ENCODE measurements around the gene USP10. TPM values are rescaled to one million over a fixed set of nuclear protein-coding genes. Genes with fewer than 3 reads are reported as not detected.

USP10 gene
- total RNA-seq, 1 experiment from 2014 or later, result 203 TPM

- Histone ChIP-seq H2BK120ac (ENCODE audit: low read depth, low read length, poor library complexity, severe bottlenecking) (no peak overlapping the region), H3K18ac (ENCODE audit: insufficient read length, low read depth, low read length) (no peak overlapping the region), H3K4me2 (ENCODE audit: insufficient read depth, insufficient read length, low read length) (no peak overlapping the region), H3K23ac (ENCODE audit: insufficient read length, low read depth, low read length) (no peak overlapping the region), H3K56ac (ENCODE audit: insufficient read length, low read depth, low read length) (no peak overlapping the region), H3K79me1 (ENCODE audit: insufficient read depth, low read depth, low read length, poor library complexity, severe bottlenecking) (no peaks in the 10 kb centered on the region), H4K91ac (ENCODE audit: insufficient read length, low read depth, low read length) (no peak overlapping the region), H4K5ac (ENCODE audit: insufficient read length, low read depth, low read length) (no peak overlapping the region), H3K79me2 (ENCODE audit: insufficient read depth, low read length) (peaks cover 24% of the 10 kb centered on the region; the same call in 1 of the 2 replicates), H3K14ac (ENCODE audit: insufficient read depth, low read length) (no peak overlapping the region), H3K23me2 (ENCODE audit: insufficient read length, low read depth, low read length, poor library complexity, severe bottlenecking) (no peaks in the 10 kb centered on the region), H2BK15ac (ENCODE audit: low read depth, low read length) (no peak overlapping the region), H3K9ac (ENCODE audit: extremely low read depth, insufficient read length, low read length) (no peak overlapping the region), H2BK5ac (ENCODE audit: insufficient read length, low read length) (no peak overlapping the region), H3T11ph (ENCODE audit: low read length) (no peak overlapping the region), H2AK5ac (ENCODE audit: insufficient read length, low read length) (no peak overlapping the region), H3K27me3 (ENCODE audit: insufficient read depth, low read length) (no peaks in the 10 kb centered on the region), H3K27ac (ENCODE audit: insufficient read length, low read depth, low read length) (no peak overlapping the region), H3K4ac (ENCODE audit: low read depth, low read length) (no peak overlapping the region), H3K4me1 (ENCODE audit: insufficient read depth, low read length) (no peaks in the 10 kb centered on the region; the same call in 1 of the 2 replicates), H4K8ac (replicated peaks; ENCODE audit: insufficient read length, low read depth, low read length) (no peak overlapping the region), H2AFZ (ENCODE audit: low read length) (no peak overlapping the region), H4K20me1 (ENCODE audit: control insufficient read depth, insufficient read depth, insufficient read length) (no peaks in the 10 kb centered on the region), H2BK20ac (ENCODE audit: low read depth, low read length, poor library complexity, severe bottlenecking) (no peak overlapping the region), H3K9me3 (ENCODE audit: control insufficient read depth, low read depth, low read length) (no peaks in the 10 kb centered on the region), H2BK12ac (ENCODE audit: insufficient read length, low read depth, low read length) (no peak overlapping the region)
- no peak overlapping the region for H3K4me3 Mint-ChIP-seq
- TF ChIP-seq CTCF (conservative IDR thresholded peaks at IDR 0.05), result no peak
- no peaks in the 10 kb centered on the region for H3K9me3 Mint-ChIP-seq
- H3K4me1 Mint-ChIP-seq, result peaks cover 17 to 21% of the 10 kb centered on the region in 2 experiments
- H3K27ac Mint-ChIP-seq, result peak overlapping the region in 2 of 3 experiments; percentile 0 to 31; a peak in 3 of 7 replicates
- no peak for DNase-seq
- WGBS (ENCODE audit: extremely low coverage, insufficient read length, low lambda C conversion rate), result no CpG with 5 or more reads among the region's 14 CpGs
- H3K27me3 Mint-ChIP-seq (ENCODE audit: low read depth), result no peaks in the 10 kb centered on the region
- H3K36me3 Mint-ChIP-seq (ENCODE audit: insufficient read depth in 1 of 3, low read depth in 3 of 3), result peaks cover 1 to 13% (median 6%) of the 10 kb centered on the region in 3 experiments; a peak in 5 of 7 replicates
Measured at GRCh38 chr16:84753412-84754326, 53.9 kb downstream of the USP10 start.

All from H9 (cell line).